Measurements from ENCODE around the gene QDPR.

Gene QDPR

DNA sequence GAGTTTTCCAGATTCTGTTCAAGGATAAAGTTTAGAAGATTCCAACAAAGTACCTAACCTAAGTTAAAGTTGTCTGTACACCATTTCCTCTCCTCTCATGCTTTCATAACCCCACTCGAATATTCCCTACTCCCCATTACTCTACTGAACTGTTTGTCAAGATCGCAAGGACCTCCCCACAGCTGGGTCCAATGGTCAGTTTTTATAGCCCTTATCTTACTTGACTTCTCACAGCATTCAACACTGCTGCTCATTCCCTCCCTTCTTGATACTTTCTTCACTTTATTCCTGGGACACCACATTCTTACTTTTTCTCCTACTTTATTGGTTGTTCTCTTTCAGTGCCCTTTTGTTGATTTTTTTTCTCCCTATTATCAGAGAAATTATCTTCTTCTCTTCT, 30.9 kb downstream of the QDPR start:
- TF ChIP-seq EZH2 (optimal IDR thresholded peaks at IDR 0.05; ENCODE audit: low read depth, low read length) (no peak), EZH2phosphoT487 (IDR thresholded peaks at IDR 0.05; ENCODE audit: low read length) (no peak)
- TF ChIP-seq, protein P1, sequence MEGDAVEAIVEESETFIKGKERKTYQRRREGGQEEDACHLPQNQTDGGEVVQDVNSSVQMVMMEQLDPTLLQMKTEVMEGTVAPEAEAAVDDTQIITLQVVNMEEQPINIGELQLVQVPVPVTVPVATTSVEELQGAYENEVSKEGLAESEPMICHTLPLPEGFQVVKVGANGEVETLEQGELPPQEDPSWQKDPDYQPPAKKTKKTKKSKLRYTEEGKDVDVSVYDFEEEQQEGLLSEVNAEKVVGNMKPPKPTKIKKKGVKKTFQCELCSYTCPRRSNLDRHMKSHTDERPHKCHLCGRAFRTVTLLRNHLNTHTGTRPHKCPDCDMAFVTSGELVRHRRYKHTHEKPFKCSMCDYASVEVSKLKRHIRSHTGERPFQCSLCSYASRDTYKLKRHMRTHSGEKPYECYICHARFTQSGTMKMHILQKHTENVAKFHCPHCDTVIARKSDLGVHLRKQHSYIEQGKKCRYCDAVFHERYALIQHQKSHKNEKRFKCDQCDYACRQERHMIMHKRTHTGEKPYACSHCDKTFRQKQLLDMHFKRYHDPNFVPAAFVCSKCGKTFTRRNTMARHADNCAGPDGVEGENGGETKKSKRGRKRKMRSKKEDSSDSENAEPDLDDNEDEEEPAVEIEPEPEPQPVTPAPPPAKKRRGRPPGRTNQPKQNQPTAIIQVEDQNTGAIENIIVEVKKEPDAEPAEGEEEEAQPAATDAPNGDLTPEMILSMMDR (IDR thresholded peaks at IDR 0.05; ENCODE audit: low read length), result no peak
- Histone ChIP-seq H3K9me3 (replicated peaks; ENCODE audit: insufficient read depth, low read length) (no peaks in the 10 kb centered on the region), H3K4me1 (ENCODE audit: low read length) (no peaks in the 10 kb centered on the region), H3K4me2 (ENCODE audit: low read depth, low read length) (no peak overlapping the region), H3K9ac (ENCODE audit: low read length) (no peak overlapping the region), H3K9me2 (replicated peaks; ENCODE audit: insufficient read depth, low read length) (no peaks in the 10 kb centered on the region), H3F3A (ENCODE audit: insufficient read depth, low read length) (no peaks in the 10 kb centered on the region), H3K27ac (ENCODE audit: low read length) (no peak overlapping the region), H3K79me2 (ENCODE audit: low read length) (no peaks in the 10 kb centered on the region), H3K4me3 (ENCODE audit: low read length) (no peak overlapping the region), H4K20me1 (ENCODE audit: insufficient read depth, low read length) (no peaks in the 10 kb centered on the region), H3K27me3 (replicated peaks; ENCODE audit: insufficient read depth, low read length) (no peaks in the 10 kb centered on the region), H2AFZ (ENCODE audit: low read length) (no peak overlapping the region), H3K36me3 (replicated peaks; ENCODE audit: insufficient read depth, low read length) (no peaks in the 10 kb centered on the region)
- DNase-seq, result no peak

DNA sequence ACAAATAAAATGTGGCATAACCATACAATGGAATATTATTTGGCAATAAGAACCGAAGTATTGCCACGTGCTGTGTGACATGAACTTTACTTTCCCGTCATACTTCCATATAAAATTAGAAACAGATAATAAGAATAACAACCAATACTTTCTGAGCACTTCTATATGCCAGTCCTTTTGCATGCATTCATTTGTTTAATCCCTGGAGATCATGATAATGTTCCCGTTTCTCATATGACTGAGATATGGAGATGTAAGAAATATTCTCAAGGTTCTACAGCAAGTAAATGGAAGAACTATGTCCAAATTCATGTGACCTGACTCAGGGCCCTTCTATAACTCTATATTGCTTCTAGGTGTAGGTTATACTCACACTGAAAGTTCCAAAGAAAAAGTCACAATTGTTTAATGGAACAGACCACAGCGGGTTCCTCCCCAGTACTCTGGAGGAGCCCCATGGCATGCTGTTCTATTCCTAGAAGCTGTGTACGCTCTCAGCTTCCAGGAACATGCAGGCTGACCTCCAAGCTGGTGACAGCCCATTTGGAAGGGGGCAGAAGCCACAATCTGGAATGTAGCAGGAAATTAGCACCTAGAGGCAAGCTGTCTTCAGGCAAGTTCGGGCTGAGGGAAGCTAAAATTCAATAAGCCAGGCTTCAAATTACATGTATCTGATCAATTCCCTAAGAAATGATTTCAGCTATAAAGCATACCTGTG, 31.5 kb downstream of the QDPR start:
- no peak overlapping the region for H3K4me3 ChIP-seq (ENCODE audit: low read length)
- TF ChIP-seq EZH2phosphoT487 (IDR thresholded peaks at IDR 0.05; ENCODE audit: low read length) (no peak), EZH2 (optimal IDR thresholded peaks at IDR 0.05; ENCODE audit: low read depth, low read length) (no peak)
- TF ChIP-seq, protein P1 (IDR thresholded peaks at IDR 0.05; ENCODE audit: low read length), result no peak
- no peak overlapping the region for H3K4me2 ChIP-seq (ENCODE audit: low read depth, low read length)
- H2AFZ ChIP-seq (ENCODE audit: low read length), result no peak overlapping the region
- DNase-seq, result no peak
- no peaks in the 10 kb centered on the region for H3K27me3 ChIP-seq (replicated peaks; ENCODE audit: insufficient read depth, low read length)
- no peaks in the 10 kb centered on the region for H3K36me3 ChIP-seq (replicated peaks; ENCODE audit: insufficient read depth, low read length)
- no peak overlapping the region for H3K27ac ChIP-seq (ENCODE audit: low read length)
- H3K9ac ChIP-seq (ENCODE audit: low read length), result no peak overlapping the region
- H3K79me2 ChIP-seq (ENCODE audit: low read length), result no peaks in the 10 kb centered on the region
- H3K9me2 ChIP-seq (replicated peaks; ENCODE audit: insufficient read depth, low read length), result no peaks in the 10 kb centered on the region
- no peaks in the 10 kb centered on the region for H3K9me3 ChIP-seq (replicated peaks; ENCODE audit: insufficient read depth, low read length)
- no peaks in the 10 kb centered on the region for H3F3A ChIP-seq (ENCODE audit: insufficient read depth, low read length)
- H4K20me1 ChIP-seq (ENCODE audit: insufficient read depth, low read length), result no peaks in the 10 kb centered on the region
- no peaks in the 10 kb centered on the region for H3K4me1 ChIP-seq (ENCODE audit: low read length)

DNA sequence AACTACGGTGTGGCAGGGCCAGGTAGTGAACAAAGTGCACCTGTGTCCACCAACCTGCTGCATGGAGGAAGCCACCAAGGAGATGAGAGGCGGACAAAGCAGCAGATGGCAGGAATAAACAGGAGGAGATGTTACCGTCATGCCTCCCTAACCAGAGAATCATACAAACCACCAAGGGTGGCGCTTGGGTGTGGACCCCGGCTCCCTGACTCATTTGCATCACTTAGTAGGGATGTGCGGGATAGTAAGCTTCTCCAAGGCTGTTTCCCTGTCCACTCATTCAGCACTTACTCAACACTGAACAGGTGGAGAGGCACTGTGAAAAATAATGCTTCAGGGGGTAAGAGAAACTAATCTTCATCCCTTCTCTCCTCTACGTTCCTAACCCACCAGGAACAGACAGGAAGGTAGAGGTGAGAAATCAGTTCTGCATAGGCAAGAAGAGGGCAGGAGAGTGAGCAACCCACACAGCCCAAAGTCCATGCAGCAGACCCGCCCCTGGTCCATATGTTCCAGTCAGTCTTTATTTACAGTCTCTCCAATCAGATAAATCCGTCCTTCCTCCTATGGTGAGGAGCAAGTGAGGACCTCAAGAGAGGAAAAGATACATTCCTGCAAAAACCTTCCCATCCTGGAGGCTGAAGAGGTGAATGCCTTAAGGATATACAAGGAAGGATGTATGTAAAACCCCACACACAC, 34.0 kb downstream of the QDPR start:
- no peaks in the 10 kb centered on the region for H3K79me2 ChIP-seq (ENCODE audit: low read length)
- H3F3A ChIP-seq (ENCODE audit: insufficient read depth, low read length), result no peaks in the 10 kb centered on the region
- TF ChIP-seq, protein P1 (IDR thresholded peaks at IDR 0.05; ENCODE audit: low read length), result no peak
- TF ChIP-seq EZH2phosphoT487 (IDR thresholded peaks at IDR 0.05; ENCODE audit: low read length), result no peak
- H3K4me2 ChIP-seq (ENCODE audit: low read depth, low read length), result no peak overlapping the region
- H3K9ac ChIP-seq (ENCODE audit: low read length), result no peak overlapping the region
- no peaks in the 10 kb centered on the region for H3K9me3 ChIP-seq (replicated peaks; ENCODE audit: insufficient read depth, low read length)
- H2AFZ ChIP-seq (ENCODE audit: low read length), result no peak overlapping the region
- no peak overlapping the region for H3K4me3 ChIP-seq (ENCODE audit: low read length)
- H3K27me3 ChIP-seq (replicated peaks; ENCODE audit: insufficient read depth, low read length), result no peaks in the 10 kb centered on the region
- no peaks in the 10 kb centered on the region for H3K9me2 ChIP-seq (replicated peaks; ENCODE audit: insufficient read depth, low read length)
- no peaks in the 10 kb centered on the region for H3K4me1 ChIP-seq (ENCODE audit: low read length)
- no peaks in the 10 kb centered on the region for H4K20me1 ChIP-seq (ENCODE audit: insufficient read depth, low read length)
- no peak for DNase-seq
- no peaks in the 10 kb centered on the region for H3K36me3 ChIP-seq (replicated peaks; ENCODE audit: insufficient read depth, low read length)
- H3K27ac ChIP-seq (ENCODE audit: low read length), result no peak overlapping the region

Measured in MM.1S (cell line).